CD4-positive, alpha-beta T cell treated with Interleukin-2 at 100 ng/mL for 4 hours (primary cell): Measurements from ENCODE around the gene ESR2.
"Not testable (repeated sequence)": the region's sequence is repeated elsewhere in the genome, so short reads cannot be mapped to it uniquely, and the experiment has no call there.

Source experiments
- DNase-seq: peaks from one replicate; pipeline ENCODE4 v3.0.0-alpha.2; 2020; ENCODE audit warnings: low spot score

Gene ESR2

GRCh38 chr14:64220466-64220865 is 73.7 kb downstream of the ESR2 start:
- no peak for DNase-seq

DNA sequence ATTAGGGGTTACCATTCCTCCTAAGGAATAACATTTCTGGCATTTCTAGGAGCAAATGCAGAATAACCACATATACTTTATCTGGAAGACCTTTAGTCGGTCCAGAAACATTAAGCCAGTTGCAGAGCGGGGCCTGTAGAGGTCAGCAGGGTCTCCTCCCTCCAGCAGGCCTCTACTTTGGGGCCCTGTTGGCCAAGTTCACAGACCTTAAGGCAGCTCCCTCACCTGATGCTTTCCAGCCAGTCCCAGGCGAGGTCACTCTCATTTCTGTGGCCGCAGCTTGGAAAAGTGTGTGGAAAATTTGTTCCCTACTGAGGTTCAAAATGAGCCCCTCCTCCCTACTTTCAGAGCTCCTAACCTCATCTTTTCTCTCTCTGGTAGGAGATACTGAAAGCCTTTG is 74.1 kb downstream of the ESR2 start:
- DNase-seq, result no peak

- no peak for DNase-seq
Measured at GRCh38 chr14:64218344-64219240, 75.6 kb downstream of the ESR2 start.

DNA sequence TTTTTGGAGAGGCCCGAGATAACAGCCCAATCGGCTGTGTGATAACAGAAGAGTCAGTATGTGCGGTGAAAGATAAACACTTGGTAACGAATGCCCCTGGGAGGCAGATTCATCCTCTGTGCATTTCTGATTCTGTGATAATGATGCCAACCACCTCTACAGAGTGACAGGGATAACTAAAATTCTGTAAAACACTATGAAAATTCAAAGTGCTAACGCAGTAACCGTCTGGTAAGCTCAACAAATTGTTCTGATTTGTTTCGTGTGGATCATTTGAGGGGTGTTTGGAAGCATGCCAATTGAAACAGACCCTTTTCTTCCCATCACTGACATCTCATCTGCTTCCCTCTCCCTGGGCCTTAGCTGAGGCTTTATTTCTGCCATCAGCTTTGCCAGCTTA is 76.3 kb downstream of the ESR2 start:
- DNase-seq, result no peak

DNA sequence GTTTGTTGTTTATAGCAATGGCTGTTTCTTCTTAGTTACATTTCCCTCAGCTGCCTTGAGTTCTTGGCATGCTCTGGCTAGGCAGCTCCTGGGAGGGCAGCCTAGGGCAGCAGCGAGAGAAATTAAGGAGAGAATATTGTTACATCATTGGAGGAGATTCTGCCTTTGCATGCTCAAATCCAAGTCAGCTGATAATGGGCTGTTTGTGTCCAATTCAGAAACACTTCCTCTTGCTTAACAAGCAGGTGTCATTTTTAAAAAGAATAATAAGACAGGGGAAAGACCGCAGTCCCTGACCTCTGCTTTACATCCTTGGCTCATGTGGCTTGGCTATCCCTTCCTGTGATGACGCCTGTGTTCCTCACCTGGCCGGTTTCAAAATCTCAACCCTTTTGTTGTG is 76.9 kb downstream of the ESR2 start:
- DNase-seq, result no peak

DNA sequence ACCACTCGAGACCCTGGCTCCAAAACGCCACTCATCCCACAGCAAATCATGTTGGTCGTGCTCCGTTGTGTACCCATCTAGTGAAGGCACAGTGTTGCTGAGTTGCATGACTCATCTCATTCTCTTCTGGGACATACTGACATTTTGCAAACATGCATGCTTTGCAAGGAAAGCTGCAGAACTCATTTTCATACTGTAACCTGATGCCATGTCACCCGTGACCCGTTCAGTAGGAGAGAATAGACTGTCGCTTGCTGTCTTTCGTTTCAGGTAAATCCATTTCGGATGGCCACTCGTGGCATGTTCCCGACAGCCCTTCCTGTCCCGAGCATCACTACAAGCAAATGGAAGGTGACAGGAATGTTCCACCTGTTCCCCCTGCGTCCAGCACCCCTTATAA is 78.2 kb downstream of the ESR2 start:
- no peak for DNase-seq

- no peak for DNase-seq
Measured at GRCh38 chr14:64215274-64215673, 78.9 kb downstream of the ESR2 start.

DNA sequence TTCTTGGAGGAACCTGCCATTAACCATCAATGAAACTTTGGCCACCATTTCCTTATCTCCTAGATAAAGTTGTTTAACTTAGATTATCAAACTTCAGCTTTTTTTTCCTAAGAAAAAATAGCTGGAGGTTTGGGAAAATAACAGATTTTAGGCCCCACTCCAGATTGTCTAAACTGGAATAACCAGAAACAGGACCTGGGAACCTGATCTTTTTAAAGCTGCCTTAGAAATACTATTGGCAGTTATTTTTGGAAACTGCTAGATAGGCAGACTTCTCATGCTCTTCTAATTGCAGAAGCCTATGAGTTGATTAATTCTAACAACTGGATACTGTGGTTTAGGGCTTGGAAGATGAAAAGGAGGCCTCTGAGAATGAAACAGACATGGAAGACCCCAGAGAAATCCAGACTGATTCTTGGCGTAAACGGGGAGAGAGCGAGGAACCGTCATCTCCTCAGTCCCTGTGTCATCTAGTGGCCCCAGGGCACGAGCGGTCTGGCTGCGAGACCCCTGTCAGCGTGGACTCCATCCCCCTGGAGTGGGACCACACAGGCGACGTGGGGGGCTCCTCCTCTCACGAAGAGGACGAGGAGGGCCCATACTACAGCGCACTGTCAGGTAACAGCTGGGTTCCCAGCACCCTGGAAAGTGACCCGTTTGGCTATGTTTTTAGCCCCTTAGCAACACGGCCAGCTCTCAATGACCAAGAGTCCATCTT is 80.2 kb downstream of the ESR2 start:
- no peak for DNase-seq

DNA sequence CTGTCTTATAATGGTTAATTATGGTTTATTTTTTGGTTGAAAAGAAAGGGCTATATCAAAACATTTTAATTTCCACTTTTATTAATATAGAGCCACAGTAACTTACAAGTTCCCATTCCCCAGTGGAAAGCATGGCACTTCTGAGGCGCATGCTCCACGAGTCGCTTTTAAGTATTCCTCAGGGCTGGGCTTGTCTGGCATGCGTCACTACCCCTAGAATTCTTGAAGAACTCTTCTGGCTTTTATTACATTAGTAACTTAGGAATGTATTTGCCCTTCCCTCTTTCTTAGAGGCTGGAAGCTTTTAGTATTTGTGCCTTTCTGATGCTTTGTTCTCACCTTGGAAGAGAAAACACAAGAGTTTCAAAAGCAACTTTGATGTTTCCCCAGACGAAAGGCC is 81.1 kb downstream of the ESR2 start:
- DNase-seq, result no peak

DNA sequence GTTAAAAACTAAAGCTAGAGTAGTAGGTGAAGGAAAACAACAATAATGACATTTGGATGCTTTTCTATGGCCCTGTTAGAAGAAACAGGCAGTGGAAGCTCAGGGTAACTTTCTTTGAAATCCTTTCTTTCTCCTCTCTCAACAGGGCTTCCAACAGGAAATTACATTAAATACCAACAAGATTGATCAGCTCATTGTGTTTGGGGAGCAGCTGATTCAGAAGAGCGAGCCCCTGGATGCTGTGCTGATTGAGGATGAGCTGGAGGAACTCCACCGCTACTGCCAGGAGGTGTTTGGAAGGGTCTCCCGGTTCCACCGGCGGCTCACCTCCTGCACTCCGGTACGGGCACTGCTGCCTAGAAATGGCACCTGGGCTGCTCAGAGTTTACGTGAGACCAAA is 81.5 kb downstream of the ESR2 start:
- DNase-seq, result no peak

DNA sequence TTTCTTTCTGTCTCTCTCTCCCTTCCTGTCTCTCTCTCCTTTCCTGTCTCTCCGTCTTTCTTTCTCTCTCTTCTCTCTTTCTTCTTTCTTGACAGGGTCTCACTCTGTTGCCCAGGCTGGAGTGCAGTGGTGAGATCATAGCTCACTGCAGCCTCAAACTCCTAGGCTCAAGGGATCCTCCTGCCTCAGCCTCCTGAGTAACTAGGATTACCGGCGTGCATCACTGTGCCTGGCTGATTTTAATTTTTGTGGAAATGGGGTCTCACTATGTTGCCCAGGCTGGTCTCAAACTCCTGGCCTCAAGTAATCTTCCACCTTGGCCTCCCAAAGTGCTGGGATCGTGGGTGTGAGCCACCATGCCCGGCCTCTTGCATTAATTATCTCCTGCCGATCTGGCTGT is 83.3 kb downstream of the ESR2 start:
- not testable (repeated sequence) for DNase-seq

DNA sequence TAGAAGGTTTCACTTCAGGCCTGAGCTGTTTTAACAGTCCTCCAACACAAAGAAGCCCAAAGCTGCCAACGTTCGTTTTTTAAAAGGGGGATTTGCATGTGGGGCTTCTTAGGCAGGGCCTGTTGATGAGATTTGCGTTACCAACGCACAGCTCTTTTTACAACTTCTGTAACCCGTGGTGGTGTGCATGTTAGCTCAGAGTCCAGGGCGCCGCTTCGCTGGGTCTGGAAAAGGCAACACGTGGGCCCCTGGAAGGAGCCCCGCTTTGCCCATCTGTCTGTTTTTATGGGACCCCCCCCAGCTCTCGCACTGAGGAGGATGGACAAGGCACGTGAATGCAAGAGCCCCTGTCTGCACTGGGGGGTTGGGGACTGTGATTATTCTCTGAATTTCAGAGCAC is 84.0 kb downstream of the ESR2 start:
- no peak for DNase-seq

DNA sequence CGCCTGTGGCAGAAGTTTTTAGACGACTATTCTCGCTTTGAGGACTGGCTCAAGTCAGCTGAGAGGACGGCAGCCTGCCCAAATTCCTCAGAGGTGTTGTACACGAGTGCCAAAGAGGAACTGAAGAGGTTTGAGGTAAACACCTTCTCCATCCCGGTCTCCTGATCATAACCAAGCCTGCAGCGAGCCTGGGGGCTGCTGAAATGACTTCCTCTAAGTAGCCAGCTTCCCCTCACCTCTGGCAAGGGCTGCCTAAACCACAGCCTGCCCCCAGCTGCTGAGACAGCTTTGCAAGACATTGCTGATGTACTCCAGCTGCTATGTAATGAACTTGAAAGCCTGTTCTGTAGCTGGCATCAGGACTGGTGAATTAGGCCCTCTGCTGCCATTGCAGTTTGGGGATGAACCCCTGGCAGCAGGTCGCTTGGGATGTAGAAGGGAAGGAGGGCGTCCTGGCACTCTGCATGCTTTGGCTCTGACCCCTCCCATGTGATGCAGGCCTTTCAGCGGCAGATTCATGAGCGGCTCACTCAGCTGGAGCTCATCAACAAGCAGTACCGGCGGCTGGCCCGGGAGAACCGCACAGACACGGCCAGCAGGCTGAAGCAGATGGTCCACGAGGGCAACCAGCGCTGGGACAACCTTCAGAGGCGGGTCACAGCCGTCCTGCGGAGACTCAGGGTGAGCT is 84.6 kb downstream of the ESR2 start:
- no peak for DNase-seq

DNA sequence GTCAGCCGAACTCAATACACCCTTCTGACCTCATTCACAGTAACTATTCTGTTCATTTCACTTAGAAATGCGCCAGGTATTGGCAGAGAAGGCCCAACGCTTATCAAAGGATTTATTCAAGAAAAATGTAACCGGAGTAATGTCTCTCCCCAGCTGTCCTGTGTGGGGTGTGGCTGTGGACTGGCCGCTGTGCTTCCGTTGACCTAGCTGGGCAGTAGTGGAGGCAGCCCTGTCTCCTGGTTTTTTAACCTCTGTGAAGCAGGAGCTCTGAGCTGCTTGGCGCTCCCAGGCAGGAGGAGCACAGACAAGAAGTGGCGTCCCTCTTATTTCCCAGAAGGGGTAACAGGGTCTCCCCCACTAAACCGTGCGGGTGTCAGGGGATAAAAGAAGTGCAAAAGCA is 85.2 kb downstream of the ESR2 start:
- no peak for DNase-seq

GRCh38 chr14:64208261-64208660 is 85.9 kb downstream of the ESR2 start:
- DNase-seq, result no peak

DNA sequence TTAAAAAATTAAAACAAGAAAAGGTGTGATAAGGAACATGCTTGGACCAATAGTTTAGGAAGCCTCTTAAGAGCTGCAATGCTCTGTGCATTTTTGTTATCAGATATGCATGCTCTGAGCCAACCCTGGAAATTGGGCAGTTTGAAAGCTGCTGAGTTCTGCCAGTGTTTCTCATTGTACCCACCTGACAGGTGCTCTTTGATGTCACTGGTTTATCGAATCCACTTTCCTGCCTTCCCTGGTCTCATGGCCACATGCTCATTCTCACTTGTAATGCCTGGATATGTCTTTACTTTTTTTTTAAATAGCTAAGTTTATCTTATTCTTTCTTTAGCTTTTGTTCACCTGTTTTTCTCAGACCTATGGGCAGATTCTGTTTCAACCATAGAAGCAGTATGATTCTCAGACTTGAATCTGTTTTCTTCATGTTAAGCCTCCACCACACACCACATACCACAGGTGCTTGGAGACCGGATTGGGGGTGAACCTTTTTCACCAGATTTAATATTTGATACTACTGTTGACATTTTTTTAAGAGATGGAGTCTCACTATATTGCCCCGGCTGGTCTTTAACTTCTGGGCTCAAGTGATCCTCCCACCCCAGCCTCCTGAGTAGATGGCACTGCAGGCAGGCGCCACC is 90.7 kb downstream of the ESR2 start:
- no peak for DNase-seq

DNA sequence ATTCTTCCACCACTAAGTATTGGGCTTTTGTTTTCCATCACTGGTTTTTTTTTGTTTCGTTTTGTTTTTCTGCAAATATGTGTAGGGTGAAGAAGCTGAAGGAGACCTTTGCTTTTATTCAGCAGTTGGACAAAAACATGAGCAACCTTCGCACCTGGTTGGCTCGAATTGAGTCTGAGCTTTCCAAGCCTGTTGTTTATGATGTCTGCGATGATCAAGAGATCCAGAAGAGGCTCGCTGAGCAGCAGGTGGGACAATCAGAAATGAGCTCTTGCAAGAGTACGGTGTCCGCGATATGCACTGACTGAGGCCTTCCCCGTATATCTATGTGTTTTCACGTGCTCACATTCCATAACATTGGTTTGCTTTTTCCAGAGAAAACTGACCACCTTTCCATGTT is 91.5 kb downstream of the ESR2 start:
- no peak for DNase-seq

GRCh38 chr14:64201921-64202545 is 92.1 kb downstream of the ESR2 start:
- DNase-seq, result no peak

DNA sequence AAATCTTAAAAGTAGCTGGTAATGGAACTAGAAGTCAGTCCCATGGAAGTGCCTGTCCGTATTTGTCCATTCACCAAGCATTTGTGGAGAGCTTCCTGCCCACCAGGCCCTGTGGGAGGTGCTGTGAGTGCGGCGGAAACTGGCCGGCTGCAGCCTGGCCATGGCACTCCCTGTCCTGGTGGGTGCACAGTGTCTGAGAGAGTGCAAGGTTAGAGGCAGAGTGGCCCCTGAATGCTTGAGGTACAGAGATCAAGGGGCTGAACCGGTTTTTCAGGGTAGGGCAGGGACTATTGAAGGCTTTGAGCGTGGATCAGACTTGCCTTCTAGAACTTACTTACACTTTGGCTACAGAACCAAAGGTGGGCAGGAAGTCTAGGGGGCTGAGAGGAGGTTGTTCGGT is 92.9 kb downstream of the ESR2 start:
- DNase-seq, result no peak

- no peak for DNase-seq
Measured at GRCh38 chr14:64200170-64200569, 94.0 kb downstream of the ESR2 start.

DNA sequence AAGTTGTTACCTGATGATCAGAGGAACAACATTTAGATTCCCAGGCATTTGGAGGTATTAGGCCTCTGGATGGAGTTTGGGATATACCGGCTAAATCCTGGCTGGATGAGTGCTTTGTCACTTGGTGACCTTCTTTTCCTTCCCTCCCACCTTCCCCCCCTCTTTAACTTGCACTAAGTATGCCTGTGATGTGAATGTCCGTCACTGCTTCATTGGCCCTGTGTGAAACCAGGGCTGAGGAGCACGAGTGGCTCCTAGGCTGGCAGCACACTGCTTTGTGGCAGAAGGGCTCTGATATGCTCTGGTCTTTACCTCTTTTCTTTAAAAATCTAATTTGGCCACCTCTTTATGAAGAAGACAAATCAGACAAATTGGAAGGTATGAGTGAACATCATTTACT is 95.7 kb downstream of the ESR2 start:
- no peak for DNase-seq

- no peak for DNase-seq
Measured at GRCh38 chr14:64197996-64198395, 96.2 kb downstream of the ESR2 start.
